ENCODE data around the gene ALK.

ALK gene

DNA sequence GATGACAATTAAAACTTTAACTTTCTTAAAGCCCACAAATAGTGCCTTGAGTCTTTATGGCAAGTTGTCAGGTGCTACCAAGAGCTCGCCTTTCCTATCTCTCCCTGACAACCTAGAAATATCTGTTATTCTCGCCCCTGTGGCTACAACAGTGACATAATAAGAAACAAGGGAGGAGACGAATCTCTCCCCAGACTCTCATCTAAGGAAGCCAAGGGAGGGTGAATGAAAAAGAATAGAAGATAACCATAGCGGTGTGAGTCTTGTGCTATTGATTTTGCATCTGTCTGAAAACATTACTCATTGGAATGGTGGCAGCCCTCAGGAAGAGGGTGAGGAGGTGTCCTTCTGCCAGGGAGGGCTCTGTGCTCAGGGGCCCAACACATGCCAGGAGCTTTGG lies 114.3 kb downstream of the ALK start:
- TF ChIP-seq GATA2 (IDR thresholded peaks at IDR 0.05; ENCODE audit: low read depth, low read length) (no peak), GATA3 (IDR thresholded peaks at IDR 0.05; ENCODE audit: low read depth, low read length) (no peak)

DNA sequence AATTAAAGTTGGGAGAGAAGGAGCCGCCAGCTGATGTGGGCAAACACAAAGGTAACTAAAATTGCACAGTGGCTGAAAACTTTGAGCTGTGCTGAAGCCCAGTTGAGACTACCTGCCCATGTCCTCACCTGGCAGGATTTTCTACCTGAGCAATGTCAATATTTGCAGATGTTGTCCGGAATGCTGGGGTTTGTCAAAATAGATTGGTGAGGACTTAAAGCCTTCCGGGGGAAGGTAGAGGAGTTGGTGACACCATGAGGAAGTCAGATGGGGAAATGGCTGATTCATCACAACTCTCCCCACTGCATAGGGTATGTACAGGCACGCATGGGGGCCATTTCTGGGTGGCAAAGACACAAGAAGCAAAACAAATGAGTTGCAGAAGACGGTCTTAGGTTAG lies 114.9 kb downstream of the ALK start:
- TF ChIP-seq GATA2 (IDR thresholded peaks at IDR 0.05; ENCODE audit: low read depth, low read length) (no peak), GATA3 (IDR thresholded peaks at IDR 0.05; ENCODE audit: low read depth, low read length) (no peak)

GRCh38 chr2:29804671-29805070 lies 116.7 kb downstream of the ALK start:
- TF ChIP-seq GATA2 (IDR thresholded peaks at IDR 0.05; ENCODE audit: low read depth, low read length), result no peak

- TF ChIP-seq GATA2 (IDR thresholded peaks at IDR 0.05; ENCODE audit: low read depth, low read length), result no peak
- no peak for TF ChIP-seq GATA3 (IDR thresholded peaks at IDR 0.05; ENCODE audit: low read depth, low read length)
These were observed 117.8 kb downstream of the ALK start for GRCh38 chr2:29803537-29803936.

GRCh38 chr2:29802986-29803385 lies 118.4 kb downstream of the ALK start:
- TF ChIP-seq GATA2 (IDR thresholded peaks at IDR 0.05; ENCODE audit: low read depth, low read length), result no peak
- no peak for TF ChIP-seq GATA3 (IDR thresholded peaks at IDR 0.05; ENCODE audit: low read depth, low read length)

DNA sequence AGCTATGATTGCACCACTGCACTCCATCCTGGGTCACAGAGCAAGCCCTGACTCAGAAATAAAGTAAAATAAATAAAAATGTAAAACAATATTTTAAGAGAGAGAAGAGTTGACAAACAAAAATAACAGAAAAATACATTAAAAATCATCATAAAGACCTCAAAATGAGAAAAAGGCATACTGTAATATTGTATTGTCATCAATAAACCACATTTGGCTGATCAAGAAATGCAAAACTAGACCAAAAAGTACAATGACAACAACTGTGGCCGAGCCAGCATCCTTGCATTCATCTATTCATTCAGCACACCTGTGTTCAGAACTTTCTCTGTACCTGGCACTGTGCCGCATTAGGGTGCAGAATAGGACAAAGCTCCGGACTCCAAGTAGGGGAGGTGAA lies 121.8 kb downstream of the ALK start:
- TF ChIP-seq GATA2 (IDR thresholded peaks at IDR 0.05; ENCODE audit: low read depth, low read length) (no peak), GATA3 (IDR thresholded peaks at IDR 0.05; ENCODE audit: low read depth, low read length) (no peak)

- TF ChIP-seq GATA3 (IDR thresholded peaks at IDR 0.05; ENCODE audit: low read depth, low read length), result no peak
These were observed 123.5 kb downstream of the ALK start for GRCh38 chr2:29797916-29798315.

GRCh38 chr2:29796446-29796845 lies 124.9 kb downstream of the ALK start:
- TF ChIP-seq GATA2 (IDR thresholded peaks at IDR 0.05; ENCODE audit: low read depth, low read length) (no peak), GATA3 (IDR thresholded peaks at IDR 0.05; ENCODE audit: low read depth, low read length) (no peak)

GRCh38 chr2:29789911-29790485 lies 131.4 kb downstream of the ALK start:
- TF ChIP-seq GATA2 (IDR thresholded peaks at IDR 0.05; ENCODE audit: low read depth, low read length), result no peak
- no peak for TF ChIP-seq GATA3 (IDR thresholded peaks at IDR 0.05; ENCODE audit: low read depth, low read length)

DNA sequence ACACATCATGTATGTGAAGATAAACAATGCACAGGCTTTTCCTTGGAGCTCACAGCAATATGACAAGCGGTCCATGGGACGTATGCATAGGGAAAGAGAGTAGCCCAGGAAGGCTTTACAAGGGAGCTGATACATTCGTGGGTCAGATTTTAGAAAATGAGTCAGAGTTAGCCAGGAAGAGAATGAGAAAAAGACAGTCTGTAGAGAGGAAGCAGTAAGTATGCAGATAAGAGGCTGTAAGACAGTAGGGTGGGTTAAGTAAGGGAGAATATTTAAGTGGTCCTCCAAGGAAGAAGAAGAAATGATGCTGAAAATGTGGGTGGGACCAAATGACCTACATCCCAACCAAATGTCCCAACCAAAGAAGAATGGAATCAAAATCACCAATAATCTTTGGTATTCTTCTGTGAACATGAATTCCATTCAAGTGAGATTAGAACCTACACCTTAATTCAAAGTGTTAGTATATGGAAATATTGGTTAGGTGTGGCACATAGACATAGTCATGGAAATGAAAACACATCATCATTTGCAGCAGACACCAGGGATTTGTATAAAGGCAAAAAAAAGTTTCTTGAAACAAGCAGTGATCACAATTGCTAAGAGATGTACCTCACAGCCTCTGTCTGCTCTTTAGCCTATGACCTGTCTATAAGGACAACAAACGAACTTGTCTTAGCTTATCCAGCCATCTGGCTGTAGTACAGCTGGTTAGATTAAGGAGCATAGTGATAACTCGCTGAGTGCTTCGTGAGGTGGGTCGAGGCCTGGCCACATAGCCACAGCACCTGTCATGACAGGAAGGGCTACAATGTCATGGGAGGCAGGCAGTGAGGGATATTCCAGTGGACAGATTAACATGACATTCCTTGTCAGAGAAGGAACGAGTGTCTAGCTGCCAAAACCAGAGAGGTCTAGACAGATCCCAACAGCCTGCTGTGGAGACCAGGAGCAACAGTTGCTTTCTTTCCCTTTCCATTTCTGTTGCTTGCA lies 133.6 kb downstream of the ALK start:
- no peak for TF ChIP-seq GATA3 (IDR thresholded peaks at IDR 0.05; ENCODE audit: low read depth, low read length)
- no peak for TF ChIP-seq GATA2 (IDR thresholded peaks at IDR 0.05; ENCODE audit: low read depth, low read length)

DNA sequence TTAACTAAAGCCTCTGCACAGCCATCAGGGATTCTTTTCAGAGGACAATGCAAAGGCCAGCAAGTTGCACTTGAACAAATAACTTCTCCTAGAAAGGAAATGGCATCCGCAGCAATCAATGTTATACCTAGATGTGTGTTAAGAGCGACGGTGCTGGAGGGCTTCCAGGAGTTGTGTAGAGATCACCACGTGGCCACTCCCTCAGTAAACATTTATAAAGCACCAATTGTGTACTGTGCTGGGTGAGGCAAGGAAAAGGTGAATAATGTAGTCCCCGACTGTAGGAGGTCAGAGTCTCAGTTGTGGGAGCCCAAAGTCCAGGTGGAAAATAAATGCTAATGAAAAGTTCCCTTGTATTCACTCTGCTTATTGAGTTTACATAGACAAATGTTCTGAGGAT lies 135.0 kb downstream of the ALK start:
- TF ChIP-seq GATA3 (IDR thresholded peaks at IDR 0.05; ENCODE audit: low read depth, low read length) (no peak), GATA2 (IDR thresholded peaks at IDR 0.05; ENCODE audit: low read depth, low read length) (no peak)

DNA sequence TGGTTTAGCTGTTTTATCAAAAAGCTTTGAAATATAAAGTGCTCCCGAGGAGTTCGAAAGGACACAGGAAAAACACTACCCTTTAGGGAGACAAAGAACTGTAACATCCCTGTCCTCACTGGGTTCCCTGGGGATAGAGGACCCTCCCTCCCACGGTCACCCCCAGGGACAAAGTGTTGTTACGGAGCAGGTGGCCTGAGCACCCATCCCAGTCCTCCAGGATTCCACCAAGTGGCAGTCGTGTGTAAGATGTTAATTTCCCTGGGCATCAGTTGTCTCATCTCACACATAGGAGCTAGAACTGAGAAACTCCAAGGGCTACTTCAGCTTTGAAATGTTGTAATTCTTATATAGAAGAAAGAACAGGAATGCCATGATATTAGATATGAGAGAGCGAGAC lies 137.7 kb downstream of the ALK start:
- no peak for TF ChIP-seq GATA2 (IDR thresholded peaks at IDR 0.05; ENCODE audit: low read depth, low read length)
- no peak for TF ChIP-seq GATA3 (IDR thresholded peaks at IDR 0.05; ENCODE audit: low read depth, low read length)

DNA sequence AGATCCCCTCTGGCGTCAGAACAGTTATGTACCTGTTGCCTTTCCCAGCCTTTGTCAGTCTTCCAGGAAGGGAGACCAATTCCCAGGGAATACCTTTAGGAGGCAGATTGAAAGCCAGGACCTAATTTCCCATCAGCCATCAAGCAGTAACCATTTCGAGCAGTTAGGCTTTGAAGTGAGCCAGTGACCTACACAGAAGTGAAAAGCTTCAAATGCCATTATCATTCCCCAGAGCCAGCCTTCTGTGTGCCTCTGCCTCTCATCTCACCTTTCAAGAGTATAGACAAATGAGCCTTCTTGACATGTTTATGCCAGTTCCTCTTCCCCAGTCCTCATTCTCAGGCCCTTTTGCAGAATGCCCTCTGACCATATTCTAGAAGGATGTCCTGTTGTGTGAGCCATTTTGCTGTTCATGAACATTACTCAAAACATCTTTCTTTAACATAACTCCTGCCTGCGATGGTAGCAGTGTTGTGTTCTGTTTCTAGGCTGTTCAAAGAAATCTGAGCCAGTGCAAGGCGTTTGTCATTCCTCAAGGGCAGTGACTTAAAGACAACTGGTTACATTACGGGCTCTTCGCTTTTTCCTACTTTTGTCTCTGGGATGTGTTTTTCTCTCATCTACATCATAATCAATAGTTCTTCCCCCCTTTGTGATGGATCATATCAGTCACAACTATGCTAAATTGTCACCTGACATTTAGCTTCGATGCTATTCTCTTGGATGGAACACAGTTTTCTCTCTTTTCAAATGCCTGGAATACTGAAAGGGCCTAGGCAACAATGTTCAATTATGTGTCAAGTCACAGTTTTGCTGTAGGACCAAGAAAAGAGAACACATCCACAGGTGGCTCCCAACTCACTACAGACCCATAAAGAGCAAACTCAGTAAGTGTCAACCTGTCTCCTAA lies 138.6 kb downstream of the ALK start:
- no peak for TF ChIP-seq GATA2 (IDR thresholded peaks at IDR 0.05; ENCODE audit: low read depth, low read length)
- TF ChIP-seq GATA3 (IDR thresholded peaks at IDR 0.05; ENCODE audit: low read depth, low read length), result no peak

GRCh38 chr2:29782087-29782486 lies 139.3 kb downstream of the ALK start:
- peak; percentile 48; the same call in 1 of the 2 replicates for TF ChIP-seq GATA2 (IDR thresholded peaks at IDR 0.05; ENCODE audit: low read depth, low read length)
- TF ChIP-seq GATA3 (IDR thresholded peaks at IDR 0.05; ENCODE audit: low read depth, low read length), result no peak
